Tibial artery (tissue), 4 donors: ENCODE measurements around the gene TSPAN15.

Source experiments
- DNase-seq, 2 donors: peaks; one replicate each; pipeline ENCODE4 v3.0.0-alpha.2; 2019
- H3K27ac ChIP-seq, 2 donors: fragments of 200-600 bp; sonication (generic) in 1 of 2; 1 replicate in 1 of 2; 2 replicates in 1 of 2; pipeline ENCODE4 v1.5.1; 2018 to 2019; ENCODE audit warnings: mild to moderate bottlenecking in 1 of 2
- H3K27me3 ChIP-seq, 2 donors: fragments of 200-600 bp; sonication (generic) in 1 of 2; one replicate each; pipeline versions ENCODE4 v1.5.1 to v1.6.0; 2016 to 2019
- H3K36me3 ChIP-seq, 3 donors: fragments of 200-600 bp; sonication (generic) in 2 of 3; one replicate each; pipeline ENCODE4 v1.5.1; 2016 to 2019; ENCODE audit warnings: mild to moderate bottlenecking in 2 of 3
- H3K4me1 ChIP-seq, 4 donors: fragments of 200-600 bp; sonication (generic) in 2 of 4; 1 replicate in 3 of 4; 2 replicates in 1 of 4; pipeline ENCODE4 v1.5.1; 2016 to 2019
- H3K4me3 ChIP-seq, 2 donors: fragments of 200-600 bp; sonication (generic) in 1 of 2; 1 replicate in 1 of 2; 2 replicates in 1 of 2; pipeline ENCODE4 v1.5.1; 2018 to 2019; ENCODE audit warnings: mild to moderate bottlenecking in 2 of 2
- H3K9me3 ChIP-seq, 3 donors: fragments of 200-600 bp; sonication (generic) in 1 of 3; one replicate each; pipeline ENCODE4 v1.5.1; 2016 to 2019
- intact Hi-C: fragments of 100-400 bp; cut with DNase I; formaldehyde crosslinking; loops from one replicate; pipeline ENCODE4 v1.15.0; 2023; ENCODE audit warnings: low total_unique reads
- TF ChIP-seq, protein P1 (sequence below), 2 experiments: fragments of 200-600 bp in 1 of 2; fragments of 450-650 bp in 1 of 2; IDR thresholded peaks; one replicate each; pipeline ENCODE4 v1.5.1; 2017 to 2019; ENCODE audit warnings: antibody characterized with exemption in 2 of 2, mild to moderate bottlenecking in 1 of 2, moderate library complexity in 1 of 2

Gene TSPAN15

DNA sequence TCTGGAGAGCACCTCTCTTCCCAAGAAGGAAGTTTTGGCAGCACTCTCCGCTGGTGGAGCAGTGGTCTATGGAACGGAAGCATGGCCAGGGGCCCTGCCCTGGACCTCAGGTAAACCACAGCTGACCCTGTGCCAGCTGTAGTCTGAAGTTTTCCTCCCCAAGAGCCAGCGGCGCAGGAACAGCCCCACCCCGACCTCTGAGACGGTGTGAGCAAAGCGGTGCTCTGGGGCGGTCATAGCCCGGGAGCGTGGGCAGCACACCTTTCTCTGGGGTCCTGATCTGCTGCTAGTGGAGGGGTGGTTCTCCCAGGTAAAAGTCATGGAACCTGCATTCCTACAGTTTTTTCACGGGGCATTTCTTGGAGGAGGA, 52.6 kb downstream of the TSPAN15 start:
- Histone ChIP-seq H3K27ac (no peak overlapping the region), H3K4me1 (peaks cover 0 to 21% (median 18%) of the 10 kb centered on the region in 4 donors), H3K27me3 (no peaks in the 10 kb centered on the region), H3K4me3 (no peak overlapping the region), H3K36me3 (peaks cover 0 to 5% (median 0%) of the 10 kb centered on the region in 3 donors), H3K9me3 (no peaks in the 10 kb centered on the region)
- TF ChIP-seq, protein P1, sequence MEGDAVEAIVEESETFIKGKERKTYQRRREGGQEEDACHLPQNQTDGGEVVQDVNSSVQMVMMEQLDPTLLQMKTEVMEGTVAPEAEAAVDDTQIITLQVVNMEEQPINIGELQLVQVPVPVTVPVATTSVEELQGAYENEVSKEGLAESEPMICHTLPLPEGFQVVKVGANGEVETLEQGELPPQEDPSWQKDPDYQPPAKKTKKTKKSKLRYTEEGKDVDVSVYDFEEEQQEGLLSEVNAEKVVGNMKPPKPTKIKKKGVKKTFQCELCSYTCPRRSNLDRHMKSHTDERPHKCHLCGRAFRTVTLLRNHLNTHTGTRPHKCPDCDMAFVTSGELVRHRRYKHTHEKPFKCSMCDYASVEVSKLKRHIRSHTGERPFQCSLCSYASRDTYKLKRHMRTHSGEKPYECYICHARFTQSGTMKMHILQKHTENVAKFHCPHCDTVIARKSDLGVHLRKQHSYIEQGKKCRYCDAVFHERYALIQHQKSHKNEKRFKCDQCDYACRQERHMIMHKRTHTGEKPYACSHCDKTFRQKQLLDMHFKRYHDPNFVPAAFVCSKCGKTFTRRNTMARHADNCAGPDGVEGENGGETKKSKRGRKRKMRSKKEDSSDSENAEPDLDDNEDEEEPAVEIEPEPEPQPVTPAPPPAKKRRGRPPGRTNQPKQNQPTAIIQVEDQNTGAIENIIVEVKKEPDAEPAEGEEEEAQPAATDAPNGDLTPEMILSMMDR (IDR thresholded peaks at IDR 0.05): no peak
- peak in 1 of 2 donors; percentile 21 for DNase-seq
- intact Hi-C loops: no loop called here

DNA sequence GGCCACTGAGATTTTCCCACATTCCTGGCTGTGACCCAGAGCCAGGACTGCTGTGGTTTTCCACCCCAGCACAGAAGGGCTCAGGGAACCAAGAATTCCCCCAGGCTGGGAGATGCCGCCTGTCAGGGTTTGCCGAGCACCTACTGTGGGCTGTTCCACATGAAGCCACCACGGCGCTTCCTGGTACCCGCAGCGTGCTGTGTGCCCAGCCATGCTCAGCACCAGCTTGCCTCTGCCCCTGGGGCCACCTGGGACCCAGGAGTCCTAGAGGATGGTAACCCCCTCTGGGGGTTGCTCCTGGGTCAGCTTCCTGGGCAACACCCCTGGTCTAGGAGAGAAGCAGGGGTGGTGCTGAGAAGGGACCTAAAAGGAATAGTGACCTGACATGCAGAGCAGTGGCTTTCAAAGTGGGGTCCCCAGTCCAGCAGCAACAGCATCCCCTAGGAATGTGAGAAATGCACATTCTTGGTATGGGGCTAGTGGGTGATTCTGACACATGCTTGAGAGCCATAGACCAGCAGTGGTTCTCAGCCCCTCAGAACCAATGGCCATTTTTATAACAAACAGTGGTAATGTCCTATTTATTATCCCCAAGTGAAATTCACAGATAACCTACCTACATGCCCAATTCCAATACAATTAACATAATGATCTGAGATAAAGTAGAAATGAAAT, 53.4 kb downstream of the TSPAN15 start:
- intact Hi-C loops: no loop called here
- Histone ChIP-seq H3K36me3 (peaks cover 0 to 5% (median 0%) of the 10 kb centered on the region in 3 donors), H3K4me1 (peaks cover 0 to 13% (median 12%) of the 10 kb centered on the region in 4 donors), H3K9me3 (no peaks in the 10 kb centered on the region), H3K4me3 (no peak overlapping the region), H3K27ac (no peak overlapping the region), H3K27me3 (no peaks in the 10 kb centered on the region)
- TF ChIP-seq, protein P1 (IDR thresholded peaks at IDR 0.05): no peak
- DNase-seq: peak in 1 of 2 donors; percentile 54

- intact Hi-C loops: no loop called here
- peaks cover 0 to 5% (median 0%) of the 10 kb centered on the region in 3 donors for H3K36me3 ChIP-seq
- no peak overlapping the region for H3K27ac ChIP-seq
- no peaks in the 10 kb centered on the region for H3K27me3 ChIP-seq
- TF ChIP-seq, protein P1 (IDR thresholded peaks at IDR 0.05): no peak
- peaks cover 0 to 12% (median 8%) of the 10 kb centered on the region in 4 donors for H3K4me1 ChIP-seq
- H3K4me3 ChIP-seq: no peak overlapping the region
- peak in 1 of 2 donors; percentile 62 for DNase-seq
- H3K9me3 ChIP-seq: no peaks in the 10 kb centered on the region
Observed at GRCh38 chr10:69505636-69506318, 54.5 kb downstream of the TSPAN15 start.

DNA sequence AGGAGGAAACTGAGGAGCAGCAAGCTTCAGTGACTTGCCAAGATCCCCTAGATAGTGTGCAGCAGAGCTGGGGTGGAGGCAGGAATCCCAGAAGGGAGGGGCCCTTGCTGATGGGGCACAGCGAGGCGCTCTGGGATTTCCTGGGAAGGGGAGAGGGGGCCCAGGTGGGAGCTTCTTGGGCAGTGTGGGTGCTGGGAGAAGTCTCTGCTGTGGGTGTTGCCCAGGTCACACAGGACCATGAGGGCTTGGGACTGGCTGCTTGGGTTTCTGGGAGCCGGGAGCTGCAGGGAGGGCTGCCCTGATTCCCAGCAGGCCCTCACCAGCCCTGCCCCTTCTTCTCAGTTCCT, 55.2 kb downstream of the TSPAN15 start:
- intact Hi-C loops: no loop called here
- H3K4me3 ChIP-seq: no peak overlapping the region
- no peak overlapping the region for H3K27ac ChIP-seq
- H3K27me3 ChIP-seq: no peaks in the 10 kb centered on the region
- no peaks in the 10 kb centered on the region for H3K9me3 ChIP-seq
- TF ChIP-seq, protein P1 (IDR thresholded peaks at IDR 0.05): no peak
- no peak for DNase-seq
- peaks cover 0 to 12% (median 8%) of the 10 kb centered on the region in 4 donors for H3K4me1 ChIP-seq
- peaks cover 0 to 5% (median 0%) of the 10 kb centered on the region in 3 donors for H3K36me3 ChIP-seq

GRCh38 chr10:69506834-69507713, 55.8 kb downstream of the TSPAN15 start:
- Histone ChIP-seq H3K9me3 (no peaks in the 10 kb centered on the region), H3K27me3 (no peaks in the 10 kb centered on the region), H3K4me1 (peaks cover 0 to 12% (median 8%) of the 10 kb centered on the region in 4 donors), H3K4me3 (no peak overlapping the region), H3K36me3 (peaks cover 0 to 5% (median 0%) of the 10 kb centered on the region in 3 donors), H3K27ac (no peak overlapping the region)
- intact Hi-C loops: no loop called here
- TF ChIP-seq, protein P1 (IDR thresholded peaks at IDR 0.05): no peak
- DNase-seq: peak in 1 of 2 donors; percentile 65
